ENCODE data around the gene KCNQ5.

KCNQ5 gene

DNA sequence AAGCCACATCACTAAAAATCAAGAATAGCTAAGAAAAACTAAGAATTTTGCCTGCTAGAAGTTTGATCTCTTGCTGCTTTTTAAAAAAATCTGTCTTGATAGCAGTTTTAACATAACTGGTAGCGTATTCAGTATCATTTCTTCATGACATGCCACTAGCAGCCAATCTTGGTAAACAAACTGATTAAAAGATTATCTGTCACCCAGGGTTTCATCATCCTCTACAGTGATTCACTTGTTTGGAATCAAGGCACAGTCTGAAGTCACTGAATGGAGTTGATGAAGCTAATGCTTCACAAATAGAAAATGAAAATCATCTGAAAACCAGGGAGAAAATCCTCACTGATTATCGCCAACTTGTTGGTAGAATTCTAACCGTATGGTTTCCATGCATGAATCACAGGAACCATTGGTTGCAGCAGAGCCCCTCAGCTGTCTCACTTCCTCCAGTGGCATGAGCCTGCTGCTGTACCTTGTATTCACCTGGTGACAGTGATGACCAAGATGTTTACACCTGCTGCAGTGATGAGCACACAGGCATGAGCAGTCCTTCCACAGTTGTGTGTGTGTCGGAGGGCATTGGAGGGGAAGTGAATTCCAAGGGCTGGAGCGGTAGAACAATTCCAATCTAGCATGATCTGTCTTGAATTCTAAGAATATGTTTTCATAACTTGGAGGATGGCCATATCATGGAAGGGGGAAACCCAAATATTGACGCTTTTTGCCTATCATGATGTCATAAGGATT is 328.4 kb downstream of the KCNQ5 start:
- in situ Hi-C loops (cut with HindIII; ENCODE audit: low sequenced_read_pairs): loop anchor here (25.0 kb wide), 1 partner anchor 338 kb away; the partner anchor contains the start of gene KCNQ5
- DNase-seq (ENCODE audit: low read depth): no peak
- H3K4me3 ChIP-seq (ENCODE audit: low read depth, low read length): no peak overlapping the region
- TF ChIP-seq, protein P1, sequence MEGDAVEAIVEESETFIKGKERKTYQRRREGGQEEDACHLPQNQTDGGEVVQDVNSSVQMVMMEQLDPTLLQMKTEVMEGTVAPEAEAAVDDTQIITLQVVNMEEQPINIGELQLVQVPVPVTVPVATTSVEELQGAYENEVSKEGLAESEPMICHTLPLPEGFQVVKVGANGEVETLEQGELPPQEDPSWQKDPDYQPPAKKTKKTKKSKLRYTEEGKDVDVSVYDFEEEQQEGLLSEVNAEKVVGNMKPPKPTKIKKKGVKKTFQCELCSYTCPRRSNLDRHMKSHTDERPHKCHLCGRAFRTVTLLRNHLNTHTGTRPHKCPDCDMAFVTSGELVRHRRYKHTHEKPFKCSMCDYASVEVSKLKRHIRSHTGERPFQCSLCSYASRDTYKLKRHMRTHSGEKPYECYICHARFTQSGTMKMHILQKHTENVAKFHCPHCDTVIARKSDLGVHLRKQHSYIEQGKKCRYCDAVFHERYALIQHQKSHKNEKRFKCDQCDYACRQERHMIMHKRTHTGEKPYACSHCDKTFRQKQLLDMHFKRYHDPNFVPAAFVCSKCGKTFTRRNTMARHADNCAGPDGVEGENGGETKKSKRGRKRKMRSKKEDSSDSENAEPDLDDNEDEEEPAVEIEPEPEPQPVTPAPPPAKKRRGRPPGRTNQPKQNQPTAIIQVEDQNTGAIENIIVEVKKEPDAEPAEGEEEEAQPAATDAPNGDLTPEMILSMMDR (IDR thresholded peaks at IDR 0.05; ENCODE audit: low read depth, low read length, missing control alignments): no peak

DNA sequence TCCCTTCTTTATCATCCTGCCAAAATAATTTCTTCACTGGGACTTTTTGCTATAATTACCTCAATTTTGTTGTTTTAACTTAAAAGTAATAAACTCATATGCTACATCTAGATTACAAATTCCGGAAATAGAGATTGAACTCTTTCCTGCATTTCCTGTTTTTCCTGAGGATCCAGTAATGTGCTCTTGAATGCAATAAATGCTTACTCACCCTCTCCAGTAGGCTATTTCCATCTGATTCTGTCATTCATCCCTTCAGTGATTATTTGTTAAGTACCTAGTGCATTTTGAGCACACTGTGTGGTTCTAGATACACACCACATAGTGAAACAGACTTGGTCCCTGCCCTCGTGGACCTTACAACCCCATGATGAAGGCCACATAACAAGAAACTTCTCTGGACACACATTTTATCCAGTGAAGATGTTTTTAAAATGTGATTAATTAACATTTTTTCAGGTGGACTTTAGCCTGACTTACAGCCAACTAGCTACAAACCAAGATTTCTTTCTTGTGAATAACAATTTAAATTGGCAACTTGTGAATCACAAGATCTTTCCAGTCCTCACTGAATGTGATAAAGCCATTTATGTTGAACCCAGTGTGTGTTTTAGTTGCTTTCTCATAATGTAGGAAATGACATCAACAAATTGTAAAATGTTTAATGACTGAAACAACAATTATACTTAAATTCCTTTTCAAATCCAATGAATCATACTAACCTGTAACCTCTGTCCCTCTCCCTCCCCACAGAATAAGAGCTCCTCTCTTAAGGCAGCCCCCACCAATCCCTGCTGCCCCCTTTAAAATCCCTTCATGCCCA is 331.2 kb downstream of the KCNQ5 start:
- DNase-seq (ENCODE audit: low read depth): no peak
- in situ Hi-C loops (cut with HindIII; ENCODE audit: low sequenced_read_pairs): loop anchor here (25.0 kb wide), 1 partner anchor 341 kb away; the partner anchor contains the start of gene KCNQ5
- no peak overlapping the region for H3K4me3 ChIP-seq (ENCODE audit: low read depth, low read length)
- TF ChIP-seq, protein P1 (IDR thresholded peaks at IDR 0.05; ENCODE audit: low read depth, low read length, missing control alignments): no peak

DNA sequence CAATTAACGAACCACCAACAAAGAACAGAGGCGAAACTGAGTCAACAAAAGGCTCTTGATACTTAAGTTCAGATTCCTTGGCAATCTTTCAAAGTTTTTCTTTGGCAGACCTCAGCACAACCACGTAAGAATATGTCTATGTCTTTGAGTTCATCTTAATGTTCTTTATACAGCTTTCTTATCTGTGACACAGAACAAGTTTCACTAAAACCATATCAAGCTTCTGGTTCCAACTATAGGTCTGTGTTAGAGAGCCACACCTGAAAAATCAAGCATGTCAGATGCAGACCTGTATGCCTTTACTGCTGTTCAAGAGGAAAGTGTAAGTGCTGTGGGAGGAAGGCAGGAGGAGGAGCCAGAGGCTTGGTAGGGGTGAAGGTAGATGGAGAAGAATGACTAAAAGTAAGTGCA is 332.1 kb downstream of the KCNQ5 start:
- H3K4me3 ChIP-seq (ENCODE audit: low read depth, low read length): no peak overlapping the region
- in situ Hi-C loops (cut with HindIII; ENCODE audit: low sequenced_read_pairs): loop anchor here (25.0 kb wide), 1 partner anchor 342 kb away; the partner anchor contains the start of gene KCNQ5
- DNase-seq (ENCODE audit: low read depth): no peak
- TF ChIP-seq, protein P1 (IDR thresholded peaks at IDR 0.05; ENCODE audit: low read depth, low read length, missing control alignments): no peak

DNA sequence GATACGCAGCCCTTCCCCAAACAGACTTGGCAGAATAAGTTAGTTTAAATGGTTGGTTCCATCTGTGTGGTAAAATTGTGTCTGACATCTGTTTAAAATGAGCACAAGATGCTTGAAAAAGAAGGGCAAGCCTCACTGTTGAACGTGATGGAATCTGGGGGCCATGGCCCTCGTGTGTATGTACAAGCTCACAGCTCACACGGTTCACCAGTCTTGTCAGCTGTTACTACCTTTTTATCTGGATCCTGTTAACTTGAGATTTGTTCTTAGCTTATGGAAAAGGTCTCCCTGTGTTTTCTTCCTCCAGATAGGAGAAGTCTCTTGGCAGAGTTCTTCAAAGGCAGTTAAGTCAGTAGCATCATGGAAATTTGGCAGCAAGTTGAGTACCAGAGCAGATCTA is 332.9 kb downstream of the KCNQ5 start:
- in situ Hi-C loops (cut with HindIII; ENCODE audit: low sequenced_read_pairs): loop anchor here (25.0 kb wide), 1 partner anchor 342 kb away; the partner anchor contains the start of gene KCNQ5
- TF ChIP-seq, protein P1 (IDR thresholded peaks at IDR 0.05; ENCODE audit: low read depth, low read length, missing control alignments): no peak
- no peak overlapping the region for H3K4me3 ChIP-seq (ENCODE audit: low read depth, low read length)
- DNase-seq (ENCODE audit: low read depth): no peak

DNA sequence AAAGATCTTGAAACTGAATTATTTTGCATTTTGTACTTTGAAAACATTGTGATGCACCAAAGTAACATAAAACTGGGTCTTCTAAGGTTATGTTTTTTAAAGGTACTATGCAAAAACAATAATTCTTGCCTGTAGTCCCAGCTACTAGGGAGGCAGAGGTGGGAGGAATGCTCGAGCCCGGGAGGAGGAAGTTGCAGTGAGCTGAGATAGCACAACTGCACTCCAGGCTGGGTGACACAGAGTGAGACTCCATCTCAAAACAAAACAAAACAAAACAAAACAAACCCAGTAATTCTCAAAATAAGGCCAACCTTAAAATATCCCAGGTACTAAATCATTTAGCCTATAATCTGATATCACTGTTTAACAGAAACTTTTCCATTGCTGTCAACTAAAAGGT is 333.8 kb downstream of the KCNQ5 start:
- TF ChIP-seq, protein P1 (IDR thresholded peaks at IDR 0.05; ENCODE audit: low read depth, low read length, missing control alignments): no peak
- no peak for DNase-seq (ENCODE audit: low read depth)
- H3K4me3 ChIP-seq (ENCODE audit: low read depth, low read length): no peak overlapping the region
- in situ Hi-C loops (cut with HindIII; ENCODE audit: low sequenced_read_pairs): loop anchor here (25.0 kb wide), 1 partner anchor 343 kb away; the partner anchor contains the start of gene KCNQ5

DNA sequence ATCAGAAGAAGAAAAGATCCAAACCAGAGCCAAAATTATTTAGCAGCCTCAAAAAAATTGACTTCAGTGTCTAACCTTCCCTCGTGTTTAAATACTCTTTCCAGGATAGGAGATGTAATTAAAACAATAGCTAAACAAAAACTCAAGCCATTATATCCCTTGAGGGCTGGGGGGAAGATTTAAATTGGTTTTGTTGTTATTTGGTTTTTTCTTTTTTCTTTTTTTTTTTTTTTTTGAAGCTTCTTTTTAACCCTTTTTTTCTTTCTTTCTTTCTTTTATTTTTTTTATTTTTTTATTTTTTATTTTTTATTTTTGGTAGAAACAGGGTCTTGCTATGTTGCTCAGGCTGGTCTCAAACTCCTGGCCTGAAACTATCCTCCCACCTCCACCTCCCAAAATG is 334.4 kb downstream of the KCNQ5 start:
- DNase-seq (ENCODE audit: low read depth): no peak
- no peak overlapping the region for H3K4me3 ChIP-seq (ENCODE audit: low read depth, low read length)
- TF ChIP-seq, protein P1 (IDR thresholded peaks at IDR 0.05; ENCODE audit: low read depth, low read length, missing control alignments): no peak
- in situ Hi-C loops (cut with HindIII; ENCODE audit: low sequenced_read_pairs): loop anchor here (25.0 kb wide), 1 partner anchor 344 kb away; the partner anchor contains the start of gene KCNQ5

Data from astrocyte of the cerebellum (primary cell).